GM19328 (cell line): ENCODE measurements around the gene PNPLA2.

Source experiments
- ATAC-seq: cut with Tn5 transposase; IDR thresholded peaks from one replicate; pipeline ENCODE4 v1.9.1; 2021; ENCODE audit warnings: mild to moderate bottlenecking, moderate library complexity; ENCODE audit not compliant: unreplicated experiment

Gene PNPLA2

DNA sequence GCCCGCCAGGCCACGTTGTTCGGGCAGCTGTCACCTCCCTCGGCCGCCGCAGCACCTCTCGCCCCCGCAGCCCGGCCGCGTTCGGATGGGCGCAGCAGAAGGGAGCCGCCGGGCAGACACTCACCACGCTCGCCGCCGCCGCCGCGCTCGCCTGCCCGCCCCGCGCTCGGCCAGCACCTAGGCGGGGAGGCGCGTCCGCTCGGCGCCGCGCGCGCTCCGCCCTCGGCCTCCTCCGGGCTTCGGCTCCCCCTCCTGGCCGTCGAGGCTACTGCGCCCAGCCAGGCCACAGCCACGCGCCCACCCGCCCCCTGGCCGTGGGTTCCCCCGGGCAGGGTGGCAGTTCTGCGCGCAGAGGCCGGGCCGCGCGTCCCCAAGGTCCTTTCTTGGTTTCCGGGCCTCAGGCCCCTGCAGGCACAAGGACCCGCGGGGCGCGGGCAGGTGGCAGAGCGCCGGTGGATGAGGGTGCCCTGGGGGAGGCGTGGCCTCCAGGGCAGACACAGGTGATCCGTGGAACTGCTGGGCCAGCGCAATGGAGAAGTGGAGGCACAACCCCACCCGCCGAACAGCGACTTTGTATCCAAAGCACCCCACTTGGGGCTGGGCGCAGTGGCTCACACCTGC, 20.5 kb upstream of the PNPLA2 start, which contains the start of gene SLC25A22:
Gene SLC25A22, minus strand, starts transcription at position 189 of the 621 bp plus-strand sequence. CDS start 3,275 bp downstream, outside the sequence.
- ATAC-seq = peak; percentile 66

GRCh38 chr11:799641-800316, 18.9 kb upstream of the PNPLA2 start:
- no peak for ATAC-seq

GRCh38 chr11:800473-800872, 18.2 kb upstream of the PNPLA2 start:
- ATAC-seq = no peak

GRCh38 chr11:801097-801780, 17.5 kb upstream of the PNPLA2 start:
- ATAC-seq = no peak

- ATAC-seq = no peak
These were observed 16.6 kb upstream of the PNPLA2 start for GRCh38 chr11:802018-802617.

DNA sequence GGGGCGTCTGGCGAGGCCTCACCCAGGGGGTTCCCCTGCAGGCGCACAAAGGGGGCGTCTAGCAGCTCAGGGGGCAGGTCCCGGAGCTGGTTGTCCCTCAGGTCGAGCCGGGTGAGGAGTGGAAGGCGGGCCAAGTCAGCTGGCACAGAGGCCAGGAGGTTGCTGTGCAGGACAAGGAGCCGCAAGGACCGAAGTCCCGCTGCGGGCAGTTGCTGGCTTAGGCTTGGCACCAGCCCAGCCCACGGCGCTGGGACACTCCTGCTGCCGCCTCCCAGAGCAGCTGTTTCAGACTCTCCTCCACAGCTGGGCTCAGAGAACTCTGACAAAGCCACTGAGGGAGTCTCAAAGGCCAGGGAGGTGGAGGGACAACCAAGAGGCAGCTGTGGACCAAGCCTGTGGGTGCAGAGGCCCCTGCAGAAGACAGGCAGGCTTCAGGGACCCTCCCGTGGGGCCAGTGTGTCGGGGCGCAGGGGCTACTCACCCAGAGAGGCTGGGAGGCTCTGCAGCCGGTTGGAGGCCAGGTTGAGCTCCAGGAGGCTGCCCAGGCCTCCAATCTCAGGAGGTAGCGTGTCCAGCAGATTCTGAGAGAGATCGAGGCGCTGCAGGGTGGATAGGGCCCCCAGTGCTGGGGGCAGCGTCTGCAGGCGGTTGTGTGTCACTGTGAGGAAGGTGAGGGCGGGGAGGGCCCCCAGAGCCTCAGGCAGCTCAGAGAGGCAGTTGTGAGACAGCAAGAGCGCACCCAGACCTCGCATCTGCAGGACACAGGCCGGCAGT, 15.8 kb upstream of the PNPLA2 start:
- ATAC-seq = no peak

DNA sequence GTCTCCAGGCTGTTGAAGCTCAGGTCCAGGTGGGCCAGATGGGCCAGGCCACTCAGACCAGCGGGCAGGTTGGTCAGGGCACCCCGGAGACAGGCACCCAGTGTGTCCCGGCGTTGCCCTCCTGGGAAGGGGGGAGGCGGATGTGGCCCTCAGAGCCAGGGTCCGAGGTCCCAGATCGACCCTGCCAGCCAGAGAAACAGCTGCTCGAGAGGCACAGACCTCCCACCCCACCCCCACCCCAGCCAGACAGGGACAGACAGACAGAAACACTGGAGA, 15.3 kb upstream of the PNPLA2 start:
- no peak for ATAC-seq

DNA sequence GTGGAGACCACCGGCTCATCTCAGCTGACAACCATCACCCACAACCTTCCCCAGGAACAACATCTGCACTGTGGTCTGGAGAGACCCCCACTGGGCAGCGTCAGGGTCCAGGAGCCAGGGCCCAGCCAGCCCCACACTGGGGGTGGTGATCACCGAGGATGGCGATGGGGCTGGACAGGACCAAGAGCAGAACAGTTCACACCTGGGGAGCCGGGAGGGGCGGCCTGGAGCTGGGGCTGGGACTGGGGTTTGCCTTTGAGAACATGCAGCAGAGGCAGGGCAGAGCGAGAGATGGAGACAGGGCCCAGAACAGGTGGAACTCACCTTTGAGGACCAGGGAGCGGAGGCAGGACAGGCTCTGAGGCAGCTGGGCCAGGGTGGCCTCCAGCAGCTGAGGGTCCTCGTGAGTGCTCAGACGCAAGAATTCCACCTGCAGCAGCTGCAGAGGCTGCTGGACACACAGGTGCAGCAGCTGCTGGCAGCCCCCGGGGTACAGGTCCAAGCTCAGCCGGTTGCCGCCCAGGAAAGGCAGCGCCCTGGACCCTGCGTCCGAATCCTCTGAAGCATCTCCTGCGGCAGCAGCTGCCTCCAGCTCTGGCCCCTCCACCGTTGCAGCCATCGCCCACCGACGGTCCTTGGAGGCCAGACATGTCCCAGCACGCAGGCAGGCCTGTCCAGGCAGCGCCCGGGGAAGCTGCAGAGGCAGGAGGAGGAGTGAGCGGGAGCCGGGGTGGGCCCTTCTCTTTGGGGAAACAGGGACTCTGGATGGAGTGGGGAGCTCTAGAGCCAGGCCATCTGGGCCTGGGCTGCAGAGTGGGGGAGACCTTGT, 14.7 kb upstream of the PNPLA2 start:
- no peak for ATAC-seq

DNA sequence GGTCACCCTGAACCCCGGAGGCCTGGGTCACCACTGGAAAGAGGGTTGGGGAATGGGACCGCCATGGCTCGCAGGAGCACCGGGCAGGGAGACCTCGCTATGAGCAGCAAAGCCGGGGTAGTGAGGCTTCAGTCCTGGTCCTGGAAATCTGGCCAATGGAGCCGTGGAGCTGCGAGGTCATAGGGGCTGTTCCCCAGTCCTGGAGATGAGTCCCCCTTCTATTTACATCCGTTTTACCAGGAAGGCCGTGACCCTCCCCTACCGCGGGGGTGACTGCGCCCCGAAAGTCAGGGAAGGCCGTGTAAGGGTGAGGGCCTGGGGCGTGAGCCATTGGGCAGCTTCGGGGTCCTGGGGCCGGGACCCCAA, 14.1 kb upstream of the PNPLA2 start:
- ATAC-seq = no peak

DNA sequence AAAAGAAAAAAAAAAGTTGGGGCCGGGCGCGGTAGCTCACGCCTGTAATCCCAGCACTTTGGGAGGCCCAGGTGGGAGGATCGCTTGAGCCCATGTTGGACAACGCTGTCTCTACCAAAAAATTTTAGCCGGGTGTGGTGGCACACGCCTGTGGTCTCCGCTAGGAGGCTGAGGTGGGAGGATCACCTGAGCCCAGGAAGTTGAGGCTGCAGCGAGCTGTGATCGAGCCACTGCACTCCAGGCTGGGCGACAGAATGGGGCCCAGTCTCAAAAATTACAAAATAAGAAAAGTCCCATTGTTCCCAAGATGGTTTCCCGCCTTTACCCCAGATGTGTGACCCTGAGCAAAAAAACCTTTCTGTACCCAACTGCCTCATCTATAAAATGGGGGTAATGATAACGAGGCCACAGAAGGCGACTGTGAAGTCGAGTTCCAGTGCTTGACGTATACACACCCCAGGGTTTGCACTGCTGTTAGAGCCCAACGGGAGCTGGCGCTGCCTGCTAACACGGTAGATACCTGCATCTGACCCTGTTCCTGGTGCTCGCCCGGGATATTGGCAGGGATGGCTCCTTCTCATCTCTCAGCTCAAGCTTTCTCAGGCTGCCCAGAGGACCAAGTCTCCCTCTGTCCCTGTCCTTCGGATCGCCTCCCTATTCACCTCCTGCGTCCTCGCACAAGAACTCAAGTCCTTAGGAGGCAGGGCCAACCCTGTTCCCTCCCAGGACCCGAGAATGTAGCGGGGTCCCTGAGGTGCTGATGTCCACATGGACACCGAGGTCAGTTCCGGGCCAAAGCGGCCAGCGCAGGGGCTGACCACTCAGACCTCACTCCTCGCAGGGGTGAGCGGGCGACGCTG, 10.1 kb upstream of the PNPLA2 start:
- ATAC-seq = no peak

DNA sequence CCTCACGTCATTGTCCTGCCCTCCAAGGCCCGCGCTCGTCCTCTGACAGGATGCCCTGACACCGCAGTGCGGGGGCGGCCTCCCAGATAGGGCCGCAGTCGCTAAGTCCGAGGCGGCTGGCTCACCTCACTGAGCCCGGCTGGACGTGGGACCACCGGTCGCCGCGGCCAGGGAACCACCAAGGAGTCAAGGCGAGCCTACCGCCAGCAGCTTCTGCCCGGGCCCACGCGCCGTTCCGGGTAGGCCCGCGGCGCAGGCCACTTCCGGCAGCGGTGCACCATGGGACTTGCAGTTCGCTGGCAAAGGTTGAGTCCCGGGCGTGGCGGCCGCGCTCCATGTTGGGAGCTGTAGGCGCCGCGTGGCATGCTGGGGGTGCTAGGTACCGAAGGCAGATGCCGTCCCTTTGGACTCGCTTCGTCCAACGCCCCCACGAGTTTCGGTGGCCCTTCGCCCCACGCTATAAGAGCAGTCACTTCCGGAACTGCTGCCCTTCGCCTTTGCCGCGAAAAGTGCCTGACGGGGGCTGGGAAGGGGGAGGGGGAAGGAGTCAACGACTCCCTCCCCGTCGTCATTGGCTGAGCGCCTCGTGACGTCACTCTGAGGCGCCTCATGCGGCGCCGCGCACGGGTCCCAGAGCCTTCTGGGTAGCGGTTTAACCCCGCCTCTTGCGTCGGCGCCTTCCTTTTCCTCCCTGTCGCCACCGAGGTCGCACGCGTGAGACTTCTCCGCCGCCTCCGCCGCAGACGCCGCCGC, 9.3 kb upstream of the PNPLA2 start, which contains the start of gene RPLP2:
Gene RPLP2, plus strand, starts transcription at position 681 of the 753 bp plus-strand sequence. CDS start 268 bp downstream, outside the sequence.
- ATAC-seq = peak; percentile 66

DNA sequence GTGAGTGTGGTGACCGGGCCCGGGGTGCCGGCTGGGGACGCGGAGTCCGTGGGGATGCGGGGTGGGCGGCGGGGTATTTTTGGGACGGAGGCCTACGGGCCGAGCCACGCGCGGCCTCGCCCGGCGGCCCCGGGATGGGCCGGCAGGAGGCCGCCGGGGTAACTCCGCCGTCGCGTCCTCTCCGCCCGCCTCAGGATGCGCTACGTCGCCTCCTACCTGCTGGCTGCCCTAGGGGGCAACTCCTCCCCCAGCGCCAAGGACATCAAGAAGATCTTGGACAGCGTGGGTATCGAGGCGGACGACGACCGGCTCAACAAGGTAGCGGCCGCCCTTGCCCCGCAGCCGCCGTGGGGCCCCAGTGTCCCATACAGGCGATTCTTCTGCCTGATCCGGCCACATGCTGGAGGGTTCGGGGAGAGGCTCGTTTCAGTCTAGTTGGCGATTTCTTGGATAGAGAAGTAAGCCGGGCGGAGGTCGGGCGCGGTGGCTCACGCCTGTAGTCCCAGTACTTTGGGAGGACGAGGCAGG, 8.6 kb upstream of the PNPLA2 start:
- ATAC-seq = no peak

GRCh38 chr11:811446-812245, 7.1 kb upstream of the PNPLA2 start:
- no peak for ATAC-seq

DNA sequence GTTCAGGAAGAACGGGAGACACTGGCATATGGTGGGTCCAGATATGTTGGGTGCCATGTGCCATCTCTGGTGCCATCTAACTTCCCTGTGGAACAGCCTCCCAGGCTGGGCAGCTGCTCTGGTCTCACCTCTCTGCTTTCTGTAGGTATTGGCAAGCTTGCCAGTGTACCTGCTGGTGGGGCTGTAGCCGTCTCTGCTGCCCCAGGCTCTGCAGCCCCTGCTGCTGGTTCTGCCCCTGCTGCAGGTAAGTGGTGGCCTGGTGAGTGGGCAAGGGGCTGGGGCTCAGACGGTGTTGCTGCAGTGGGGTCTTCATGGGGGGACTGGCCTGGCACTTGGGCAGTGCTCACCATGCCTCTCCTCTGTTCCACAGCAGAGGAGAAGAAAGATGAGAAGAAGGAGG, 6.3 kb upstream of the PNPLA2 start:
- no peak for ATAC-seq

- no peak for ATAC-seq
These were observed 5.7 kb upstream of the PNPLA2 start for GRCh38 chr11:813072-813455.

DNA sequence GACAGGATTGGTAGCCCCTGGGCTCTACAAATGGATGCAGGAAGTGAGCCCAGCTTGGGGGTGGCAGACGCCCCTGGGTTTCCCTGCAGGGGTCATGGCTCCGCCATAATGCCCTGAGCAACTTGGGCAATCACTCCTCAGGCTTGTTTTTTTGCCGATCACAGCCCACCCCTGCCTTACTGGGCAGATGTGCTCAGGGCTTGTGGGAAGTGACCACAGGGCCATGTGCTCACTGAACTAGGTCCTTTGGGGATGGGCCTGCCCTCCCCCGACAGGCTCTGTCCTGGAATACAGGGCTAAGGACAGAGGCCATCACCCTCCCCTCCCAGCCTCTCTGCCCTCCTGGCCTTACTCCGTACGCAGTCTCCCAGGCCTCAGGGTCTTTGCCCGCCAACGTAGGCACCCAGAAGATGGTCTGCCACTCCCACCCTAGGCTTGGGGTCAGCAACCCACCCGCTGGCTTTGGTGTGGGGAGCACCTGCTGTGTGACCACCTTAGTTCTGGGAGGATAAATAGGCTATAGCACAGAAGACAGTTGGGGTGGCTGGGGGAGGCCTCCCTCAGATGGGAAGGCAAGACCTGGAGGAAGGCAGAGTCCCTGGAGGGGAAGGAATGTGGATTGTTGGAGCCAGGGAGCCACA, 5.1 kb upstream of the PNPLA2 start:
- no peak for ATAC-seq
